COLO668 (cell line): ENCODE data around the gene GULP1.
"Not testable (repeated sequence)": the region's sequence is repeated elsewhere in the genome, so short reads cannot be mapped to it uniquely, and the experiment has no call there.

ENCODE experiments used
- DNase-seq: peaks from one replicate; lab custom pipeline; 2025; ENCODE audit not compliant: unreplicated experiment; lab: John Stamatoyannopoulos, UW

The GULP1 gene

GRCh38 chr2:188466078-188466477 is 174.4 kb downstream of the GULP1 start:
- DNase-seq = not testable (repeated sequence)

GRCh38 chr2:188466761-188467160 is 175.1 kb downstream of the GULP1 start:
- DNase-seq = no peak

GRCh38 chr2:188471166-188471565 is 179.5 kb downstream of the GULP1 start:
- no peak for DNase-seq

GRCh38 chr2:188473306-188473705 is 181.6 kb downstream of the GULP1 start:
- no peak for DNase-seq

GRCh38 chr2:188474316-188474715 is 182.6 kb downstream of the GULP1 start:
- no peak for DNase-seq

GRCh38 chr2:188475945-188476344 is 184.3 kb downstream of the GULP1 start:
- no peak for DNase-seq

GRCh38 chr2:188477564-188478103 is 186.0 kb downstream of the GULP1 start:
- no peak for DNase-seq

GRCh38 chr2:188478724-188479123 is 187.1 kb downstream of the GULP1 start:
- no peak for DNase-seq

GRCh38 chr2:188481474-188481873 is 189.8 kb downstream of the GULP1 start:
- DNase-seq = no peak

- no peak for DNase-seq
These were observed 193.8 kb downstream of the GULP1 start for GRCh38 chr2:188485496-188485895.

- no peak for DNase-seq
These were observed 201.1 kb downstream of the GULP1 start for GRCh38 chr2:188492751-188493150.

- no peak for DNase-seq
These were observed 203.2 kb downstream of the GULP1 start for GRCh38 chr2:188494906-188495305.

GRCh38 chr2:188495969-188496431 is 204.3 kb downstream of the GULP1 start:
- DNase-seq = no peak

- no peak for DNase-seq
These were observed 206.1 kb downstream of the GULP1 start for GRCh38 chr2:188497726-188498125.

GRCh38 chr2:188503975-188504374 is 212.3 kb downstream of the GULP1 start:
- no peak for DNase-seq

- no peak for DNase-seq
These were observed 215.2 kb downstream of the GULP1 start for GRCh38 chr2:188506843-188507242.

- no peak for DNase-seq
These were observed 219.7 kb downstream of the GULP1 start for GRCh38 chr2:188511346-188511745.

- no peak for DNase-seq
These were observed 220.8 kb downstream of the GULP1 start for GRCh38 chr2:188512456-188512855.

GRCh38 chr2:188515918-188516317 is 224.2 kb downstream of the GULP1 start:
- DNase-seq = no peak

GRCh38 chr2:188517549-188518215 is 226.0 kb downstream of the GULP1 start:
- no peak for DNase-seq

- DNase-seq = no peak
These were observed 226.7 kb downstream of the GULP1 start for GRCh38 chr2:188518381-188518780.

- DNase-seq = no peak
These were observed 227.5 kb downstream of the GULP1 start for GRCh38 chr2:188519136-188519535.

- no peak for DNase-seq
These were observed 230.8 kb downstream of the GULP1 start for GRCh38 chr2:188522517-188522916.
